HPDE6-E6E7 (cell line): ENCODE data around the gene FBXW5.

Experiments
- DNase-seq: peaks from one replicate; pipeline ENCODE4 v3.0.0; 2011; ENCODE audit warnings: missing footprints; ENCODE audit errors: extremely low spot score

FBXW5 gene

GRCh38 chr9:136944519-136945332 is at the start of gene FBXW5, which contains the start of gene C8G:
Gene FBXW5 (minus strand): TSS chr9:136944738. CDS start chr9:136944083, 655 bp downstream.
Gene C8G (plus strand): TSS chr9:136945243. CDS start chr9:136945321, 78 bp downstream.
- peak; percentile 97 for DNase-seq

GRCh38 chr9:136992819-136993369 is 48.4 kb upstream of the FBXW5 start:
- no peak for DNase-seq

GRCh38 chr9:136991993-136992818 is 47.7 kb upstream of the FBXW5 start, which contains the start of gene PAXX:
Gene PAXX (plus strand): TSS chr9:136992422. CDS start chr9:136992444, 22 bp downstream.
- DNase-seq = peak; percentile 94

GRCh38 chr9:136990242-136990911 is 45.8 kb upstream of the FBXW5 start:
- no peak for DNase-seq

- DNase-seq = no peak
Observed at GRCh38 chr9:136988872-136989271, 44.3 kb upstream of the FBXW5 start.

- DNase-seq = no peak
Observed at GRCh38 chr9:136985853-136986252, 41.3 kb upstream of the FBXW5 start.

GRCh38 chr9:136985027-136985602 is 40.6 kb upstream of the FBXW5 start:
- DNase-seq = no peak

GRCh38 chr9:136984464-136985026 is 40.0 kb upstream of the FBXW5 start:
- DNase-seq = no peak

GRCh38 chr9:136983656-136984314 is 39.2 kb upstream of the FBXW5 start:
- DNase-seq = no peak

- no peak for DNase-seq
Observed at GRCh38 chr9:136983167-136983566, 38.6 kb upstream of the FBXW5 start.

- DNase-seq = no peak
Observed at GRCh38 chr9:136982232-136983051, 37.9 kb upstream of the FBXW5 start, which contains the start of gene LCNL1. Gene LCNL1 (plus strand): TSS chr9:136982993. CDS start chr9:136983587, 594 bp downstream.

GRCh38 chr9:136981588-136982231 is 37.2 kb upstream of the FBXW5 start:
- no peak for DNase-seq

GRCh38 chr9:136980669-136981478 is 36.3 kb upstream of the FBXW5 start:
- no peak for DNase-seq

- DNase-seq = no peak
Observed at GRCh38 chr9:136979769-136980587, 35.4 kb upstream of the FBXW5 start.

- DNase-seq = no peak
Observed at GRCh38 chr9:136978865-136979544, 34.5 kb upstream of the FBXW5 start.

- peak; percentile 79 for DNase-seq
Observed at GRCh38 chr9:136978073-136978864, 33.7 kb upstream of the FBXW5 start.
